ENCODE measurements around the gene CDH18.
A peak's percentile ranks its signal among the peaks of the same experiment; 100 is the strongest.

Gene CDH18

GRCh38 chr5:19928562-19929421, 59.2 kb downstream of the CDH18 start:
- peak; percentile 43 for DNase-seq

- peak; percentile 84 for DNase-seq
Observed at GRCh38 chr5:19927919-19928318, 60.1 kb downstream of the CDH18 start.

- peak; percentile 37 for DNase-seq
Observed at GRCh38 chr5:19927170-19927569, 60.8 kb downstream of the CDH18 start.

GRCh38 chr5:19923742-19924141, 64.3 kb downstream of the CDH18 start:
- no peak for DNase-seq

- DNase-seq, result no peak
Observed at GRCh38 chr5:19920761-19921160, 67.2 kb downstream of the CDH18 start.

DNA sequence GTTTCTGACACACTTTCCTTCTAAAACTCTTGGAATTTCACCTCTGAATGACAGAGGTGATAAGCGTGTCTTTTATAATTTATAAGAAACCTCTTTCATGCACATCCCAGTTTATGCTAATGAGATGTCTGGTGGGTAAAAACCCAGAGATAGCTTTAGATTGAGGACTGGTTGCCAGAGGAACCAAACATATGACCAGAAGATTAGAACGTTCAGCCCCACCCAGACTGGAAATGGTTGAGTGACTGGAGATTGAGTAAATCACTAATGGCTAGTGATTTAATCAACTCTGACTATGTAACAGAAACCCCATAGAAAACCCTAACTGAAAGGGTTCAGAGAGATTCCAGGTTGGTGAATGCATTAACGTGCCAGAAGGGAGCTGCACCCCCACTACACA, 69.2 kb downstream of the CDH18 start:
- DNase-seq, result no peak

- DNase-seq, result no peak
Observed at GRCh38 chr5:19917588-19918122, 70.3 kb downstream of the CDH18 start.

DNA sequence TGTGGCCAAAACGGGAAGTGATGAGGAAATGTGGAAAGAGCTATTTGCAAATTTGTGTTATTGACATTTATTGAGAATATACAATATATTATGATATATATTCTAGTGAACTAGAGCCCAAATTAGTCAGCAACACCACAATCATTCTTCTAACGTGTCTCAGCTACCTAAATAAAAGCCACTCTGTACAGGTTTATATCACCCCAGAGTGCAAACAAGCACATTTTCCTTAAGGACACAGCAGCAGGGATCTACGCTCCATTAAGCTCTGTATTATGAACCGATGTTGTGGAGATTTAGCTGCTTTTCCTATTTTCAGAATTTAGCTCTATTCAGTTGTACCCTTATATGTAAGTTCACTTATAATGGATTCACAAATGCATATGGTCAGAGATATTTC, 77.9 kb downstream of the CDH18 start:
- DNase-seq, result no peak

DNA sequence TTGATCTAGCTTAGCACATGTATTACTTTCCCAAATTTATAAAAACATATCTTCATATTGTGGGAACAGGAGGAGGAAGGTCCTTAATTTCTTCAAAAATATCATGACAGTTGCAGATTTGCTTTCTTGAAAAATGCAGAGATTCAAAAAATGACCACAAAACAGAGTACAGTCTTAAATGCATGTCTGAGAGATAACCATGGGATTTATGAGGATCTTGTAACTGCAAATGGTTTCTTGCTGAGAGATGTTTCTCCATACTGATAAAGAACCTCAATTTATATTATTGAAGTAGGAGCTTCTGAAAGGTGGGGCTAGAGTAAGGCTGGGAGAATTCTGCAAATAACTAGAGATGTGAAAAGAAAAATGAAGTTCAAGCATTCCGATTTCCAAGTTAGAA, 83.2 kb downstream of the CDH18 start:
- DNase-seq, result no peak

DNA sequence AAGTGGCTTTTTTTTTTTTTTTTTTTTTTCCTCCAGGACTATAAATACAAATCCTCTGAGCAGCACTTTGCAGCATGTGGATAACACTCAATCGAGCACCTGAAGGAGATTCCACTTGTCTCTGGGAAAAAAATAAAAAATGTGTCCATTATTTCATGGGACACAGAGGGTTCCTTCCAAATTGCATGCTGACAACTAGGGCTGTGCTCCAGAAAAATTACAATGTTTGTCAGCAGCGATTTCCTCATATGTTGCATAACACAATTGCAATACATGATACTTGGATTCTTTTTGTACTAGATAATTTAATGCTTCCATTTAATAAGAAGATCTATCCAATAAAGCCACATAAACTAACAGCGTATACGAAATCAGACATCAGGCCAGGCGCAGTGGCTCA, 84.4 kb downstream of the CDH18 start:
- DNase-seq, result no peak

- DNase-seq, result no peak
Observed at GRCh38 chr5:19902316-19902934, 85.6 kb downstream of the CDH18 start.

- DNase-seq, result no peak
Observed at GRCh38 chr5:19900269-19900668, 87.7 kb downstream of the CDH18 start.

- DNase-seq, result no peak
Observed at GRCh38 chr5:19891658-19892057, 96.3 kb downstream of the CDH18 start.

DNA sequence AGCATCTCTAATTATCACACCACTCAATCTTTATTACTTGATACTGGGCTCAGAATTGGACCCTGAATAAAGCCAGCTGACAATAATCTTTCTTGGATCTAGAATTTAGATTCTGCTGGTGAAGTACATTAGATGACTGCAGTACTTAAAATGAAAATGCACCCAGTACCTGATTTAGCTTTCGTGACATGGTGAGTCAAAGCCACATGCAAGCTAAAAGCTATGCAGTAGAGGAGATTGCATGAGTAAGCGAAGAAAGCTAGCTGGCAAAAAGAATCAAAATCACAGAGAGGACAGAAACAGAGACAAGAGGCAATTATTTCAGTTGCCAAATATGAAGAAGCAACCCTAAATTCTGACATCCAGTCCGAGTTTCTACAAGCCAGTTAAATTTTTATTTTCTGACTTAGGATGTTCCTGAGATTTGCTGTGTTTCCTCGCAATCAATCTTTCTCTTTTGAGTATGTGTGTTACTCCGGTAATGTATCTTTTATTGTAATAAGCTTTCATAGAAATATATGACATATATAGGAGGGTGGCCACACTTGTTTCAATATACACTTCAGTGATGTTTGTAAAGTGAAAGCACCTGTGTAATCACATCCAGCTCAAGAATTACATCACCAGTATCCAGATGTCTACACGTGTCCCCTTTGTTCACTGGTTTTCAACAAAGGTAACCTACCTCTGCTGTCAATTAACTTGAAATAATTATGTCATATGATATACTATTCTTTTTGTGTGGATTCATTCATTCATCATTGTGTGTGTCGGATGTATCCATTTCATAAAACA, 101.7 kb downstream of the CDH18 start:
- peak; percentile 100 for DNase-seq

GRCh38 chr5:19885040-19885824, 102.8 kb downstream of the CDH18 start:
- DNase-seq, result peak; percentile 76

DNA sequence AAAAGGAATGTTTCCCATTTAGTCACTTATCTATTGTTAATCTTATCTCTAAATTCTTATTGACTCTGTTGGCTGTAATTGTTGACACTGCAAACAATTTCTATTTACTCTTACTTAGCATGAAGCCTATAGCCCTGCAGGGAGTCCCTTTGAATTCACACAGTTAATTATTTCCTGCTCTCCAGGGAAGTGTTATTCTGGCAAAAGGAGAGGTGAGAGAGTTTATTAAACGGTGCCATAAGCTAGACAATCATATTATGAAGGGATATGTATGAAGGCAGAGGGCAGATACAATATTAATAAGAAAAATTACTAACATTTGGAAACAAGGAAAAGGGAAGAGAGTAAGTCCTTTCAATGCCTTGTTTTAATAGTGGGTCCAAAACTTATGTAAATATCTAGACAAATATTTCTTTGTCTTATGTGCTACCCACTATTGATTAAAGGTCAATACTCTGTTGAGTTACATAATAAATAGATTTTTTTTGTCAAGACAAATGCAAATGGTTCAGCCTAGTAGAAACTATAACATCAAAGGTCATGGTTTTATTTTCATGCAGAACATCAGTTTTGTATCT, 107.1 kb downstream of the CDH18 start:
- DNase-seq, result peak; percentile 88

- DNase-seq, result peak; percentile 82
Observed at GRCh38 chr5:19880458-19880857, 107.5 kb downstream of the CDH18 start.

DNA sequence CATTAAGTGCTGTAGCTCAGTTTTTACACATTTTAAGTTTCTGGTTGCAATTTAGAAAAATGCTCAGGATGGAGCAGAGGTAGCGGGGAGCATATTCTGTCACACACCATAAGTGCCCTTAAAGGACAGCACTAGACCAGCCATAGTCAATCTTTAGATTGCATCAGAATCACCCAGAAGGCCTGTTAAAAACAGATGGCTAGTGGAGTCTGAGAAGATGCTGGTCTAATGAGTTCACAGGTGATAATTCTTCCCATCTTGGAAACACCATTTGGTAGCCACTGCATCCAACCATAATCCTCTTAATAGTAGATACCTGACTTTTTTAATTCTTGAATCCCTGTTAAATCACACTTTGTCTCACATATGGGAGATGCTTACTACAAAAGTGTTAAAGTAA, 113.2 kb downstream of the CDH18 start:
- no peak for DNase-seq

DNA sequence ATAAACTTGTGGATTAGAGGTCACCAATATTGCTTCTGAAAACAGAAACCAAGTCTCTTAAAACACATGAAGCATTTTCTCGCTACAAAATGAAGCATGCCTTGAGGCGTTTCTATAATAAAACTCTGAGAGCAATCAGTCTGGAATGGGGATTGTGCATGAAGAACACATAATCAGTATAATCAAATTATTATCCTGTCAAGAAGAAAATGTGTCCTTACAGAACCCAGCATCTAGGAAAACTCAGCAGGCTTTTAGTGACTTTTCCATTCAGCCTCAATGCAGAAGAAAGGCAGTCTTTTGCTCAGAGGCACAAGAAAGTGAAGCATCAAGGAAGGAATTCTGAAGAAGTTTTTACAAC, 121.9 kb downstream of the CDH18 start:
- DNase-seq, result no peak

DNA sequence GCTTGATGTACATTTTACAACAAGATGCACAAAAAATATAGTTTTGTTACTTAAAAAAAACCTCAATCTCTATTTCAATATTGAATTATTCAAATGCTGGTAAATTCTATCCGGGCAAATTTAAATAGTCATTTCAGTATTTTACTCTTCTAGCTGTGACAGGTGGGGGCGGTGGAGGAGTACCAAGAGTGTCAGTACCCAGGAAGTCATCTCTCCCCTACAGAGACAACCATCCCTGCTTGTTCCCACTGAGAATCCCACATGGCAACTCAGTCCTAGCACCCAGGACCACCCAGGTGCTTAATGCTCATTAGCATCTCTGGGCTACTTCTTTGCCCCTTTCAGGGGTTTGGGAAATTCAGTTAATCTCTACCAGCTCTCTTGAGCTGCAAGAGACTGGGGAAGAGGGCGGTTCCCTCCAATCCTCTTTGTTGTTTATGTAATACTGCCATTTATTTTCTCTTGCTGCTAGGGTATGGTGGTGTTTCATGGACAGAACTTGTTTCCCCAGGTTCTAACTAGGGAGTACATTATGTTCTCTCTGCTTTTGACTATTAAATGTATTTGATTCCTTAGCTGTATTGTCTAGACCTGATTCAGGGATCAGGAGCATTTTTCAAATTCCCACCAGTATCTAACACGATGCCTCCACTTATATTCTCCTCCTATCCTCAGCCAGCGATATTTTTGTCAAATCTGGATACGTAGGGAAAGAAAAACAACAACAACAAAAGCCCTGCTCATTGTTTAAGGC, 122.5 kb downstream of the CDH18 start:
- no peak for DNase-seq

DNA sequence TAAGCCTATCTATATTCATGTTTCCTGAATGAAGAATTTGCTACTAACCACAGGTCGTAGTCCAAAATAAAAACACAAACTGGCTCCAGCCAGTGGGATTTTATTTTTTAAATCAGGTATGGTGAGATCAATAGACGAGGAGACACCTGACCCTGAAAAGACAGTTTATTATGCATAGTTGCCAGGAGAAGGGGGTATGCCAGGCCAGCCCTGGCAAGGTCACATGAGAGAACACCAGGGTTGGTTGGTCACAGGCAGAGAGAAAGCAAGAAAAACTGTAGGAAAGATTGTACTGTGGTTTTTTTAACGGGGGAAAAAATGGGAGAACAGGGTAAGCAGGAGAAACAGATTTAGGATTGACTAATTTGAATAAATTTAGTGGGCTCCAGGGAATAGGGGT, 125.3 kb downstream of the CDH18 start:
- DNase-seq, result no peak

GRCh38 chr5:19859020-19859419, 129.0 kb downstream of the CDH18 start:
- DNase-seq, result no peak

Measured in SHP77 treated with DMSO at 0.1 percent for 48 hours (cell line).